Suprapubic skin (tissue), 4 donors: ENCODE results near the gene TMEM187.

Experiments used
- CTCF ChIP-seq, 2 donors: fragments of 200-600 bp in 1 of 2; fragments of 450-650 bp in 1 of 2; sonication (generic) in 1 of 2; IDR thresholded peaks; one replicate each; pipeline ENCODE4 v1.5.1; 2016 to 2019; ENCODE audit warnings: antibody characterized with exemption in 2 of 2, mild to moderate bottlenecking in 1 of 2, moderate library complexity in 1 of 2
- POLR2A ChIP-seq, 2 donors: fragments of 450-650 bp; IDR thresholded peaks; one replicate each; pipeline ENCODE4 v1.6.1; 2017; ENCODE audit warnings: antibody characterized with exemption in 2 of 2, mild to moderate bottlenecking in 2 of 2, moderate library complexity in 2 of 2
- POLR2AphosphoS5 ChIP-seq, 3 donors: sonication (generic); formaldehyde crosslinking; IDR thresholded peaks; one replicate each; pipeline ENCODE4 v1.6.1; 2017; ENCODE audit warnings: antibody characterized with exemption in 3 of 3

DNA sequence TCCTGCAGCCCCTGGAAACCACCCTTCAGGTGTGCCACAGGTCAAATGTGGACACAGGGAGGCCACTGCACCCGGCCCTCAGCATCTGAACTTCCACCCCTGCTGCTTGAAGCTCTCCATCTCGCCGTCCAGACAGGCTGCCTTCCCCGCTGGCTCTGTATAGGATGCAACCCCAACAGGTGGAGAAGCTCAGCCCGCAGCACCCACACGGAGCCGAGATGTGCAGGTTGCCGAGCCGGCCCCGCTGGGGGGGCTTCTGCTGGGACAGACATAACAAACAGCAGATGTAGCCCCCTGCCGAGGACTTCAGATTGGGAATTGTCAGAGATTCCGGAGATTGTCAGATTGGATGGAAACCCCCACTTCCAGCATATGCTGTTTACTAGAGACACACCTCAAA lies 20.5 kb downstream of the TMEM187 start:
- no peak for TF ChIP-seq CTCF (IDR thresholded peaks at IDR 0.05)
- TF ChIP-seq POLR2AphosphoS5 (IDR thresholded peaks at IDR 0.05), result no peak
- no peak for TF ChIP-seq POLR2A (IDR thresholded peaks at IDR 0.05)
